Glutamatergic neuron (in vitro differentiated cells): ENCODE measurements around the gene LMBR1L. TPM values are rescaled to one million over a fixed set of nuclear protein-coding genes. Genes with fewer than 3 reads are reported as not detected.

Experiments used
- DNase-seq: peaks from one replicate; pipeline ENCODE4 v3.0.0; 2022
- H3K27ac Mint-ChIP-seq: one replicate; pipeline ENCODE4 v1.8.0; 2020; ENCODE audit warnings: mild to moderate bottlenecking, mixed read lengths, inconsistent platforms; ENCODE audit not compliant: unreplicated experiment
- H3K27me3 Mint-ChIP-seq: one replicate; pipeline ENCODE4 v1.8.0; 2020; ENCODE audit warnings: mild to moderate bottlenecking, moderate library complexity, mixed read lengths, inconsistent platforms; ENCODE audit not compliant: unreplicated experiment
- H3K36me3 Mint-ChIP-seq: one replicate; pipeline ENCODE4 v1.8.0; 2020; ENCODE audit warnings: mild to moderate bottlenecking, mixed read lengths, inconsistent platforms; ENCODE audit not compliant: unreplicated experiment
- H3K4me1 Mint-ChIP-seq: one replicate; pipeline ENCODE4 v1.8.0; 2020; ENCODE audit warnings: mild to moderate bottlenecking, low read depth, mixed read lengths, inconsistent platforms; ENCODE audit not compliant: unreplicated experiment
- H3K4me3 Mint-ChIP-seq: one replicate; pipeline ENCODE4 v1.8.0; 2020; ENCODE audit warnings: mild to moderate bottlenecking, mixed read lengths, inconsistent platforms; ENCODE audit not compliant: unreplicated experiment
- H3K9me3 Mint-ChIP-seq: one replicate; pipeline ENCODE4 v1.8.0; 2020; ENCODE audit warnings: mild to moderate bottlenecking, moderate library complexity, mixed read lengths, inconsistent platforms; ENCODE audit not compliant: unreplicated experiment
- CTCF ChIP-seq: fragments of 200-600 bp; sonication (generic); IDR thresholded peaks from one replicate; pipeline ENCODE4 v1.5.0; 2021; ENCODE audit not compliant: partially characterized antibody, unreplicated experiment
- total RNA-seq: library from RNA; stranded (reverse); fragmentation: NEBNext Ultra II Directional; extraction: Animal tissue kit (Norgen Biotek cat#: 25700); gene quantifications from one replicate; pipeline ENCODE4 v1.2.1, GENCODE V29; 2021; ENCODE audit not compliant: unreplicated experiment

The LMBR1L gene
- total RNA-seq, 1 donor from 2014 or later = 371 TPM

- peak; percentile 70 for DNase-seq
- Mint-ChIP-seq H3K36me3 (no peaks in the 10 kb centered on the region), H3K4me1 (peaks cover 9% of the 10 kb centered on the region), H3K9me3 (peaks cover 12% of the 10 kb centered on the region), H3K4me3 (peak overlapping the region; percentile 98), H3K27me3 (peaks cover 7% of the 10 kb centered on the region), H3K27ac (peak overlapping the region; percentile 99)
- no peak for TF ChIP-seq CTCF
Observed at GRCh38 chr12:49109641-49110463, 795 bp downstream of the LMBR1L start.

DNA sequence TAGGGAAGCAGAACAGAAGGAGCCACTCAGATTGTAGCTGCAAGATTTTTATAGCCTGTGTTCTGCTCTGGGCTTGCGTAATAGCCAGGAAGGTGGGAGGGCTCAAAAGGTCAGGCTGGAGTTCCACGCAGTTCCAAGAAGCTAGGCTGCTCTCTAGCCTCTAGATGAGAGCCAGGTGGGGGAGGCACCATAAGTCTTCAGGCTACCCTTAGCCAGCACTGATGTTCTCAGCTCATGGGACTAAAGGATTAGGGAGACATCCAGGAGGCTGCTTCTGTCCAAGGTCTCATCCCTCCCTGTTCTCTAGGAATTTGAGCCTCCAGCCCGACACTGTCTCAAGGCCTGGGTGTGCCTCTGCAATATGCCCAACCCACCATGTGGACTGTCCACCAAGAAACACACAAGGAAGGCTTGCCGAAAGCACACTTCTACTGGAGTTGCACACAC, 1.7 kb downstream of the LMBR1L start:
- Mint-ChIP-seq H3K27ac (peak overlapping the region; percentile 98), H3K9me3 (peaks cover 15% of the 10 kb centered on the region), H3K36me3 (peaks cover 4% of the 10 kb centered on the region), H3K4me1 (peaks cover 9% of the 10 kb centered on the region), H3K27me3 (peaks cover 7% of the 10 kb centered on the region), H3K4me3 (peak overlapping the region; percentile 98)
- no peak for TF ChIP-seq CTCF
- DNase-seq = no peak

GRCh38 chr12:49105504-49106084, 5.1 kb downstream of the LMBR1L start:
- no peak for TF ChIP-seq CTCF
- Mint-ChIP-seq H3K4me1 (peaks cover 8% of the 10 kb centered on the region), H3K27ac (no peak overlapping the region), H3K9me3 (peaks cover 12% of the 10 kb centered on the region), H3K27me3 (peaks cover 3% of the 10 kb centered on the region), H3K4me3 (no peak overlapping the region), H3K36me3 (peaks cover 6% of the 10 kb centered on the region)
- DNase-seq = no peak

DNA sequence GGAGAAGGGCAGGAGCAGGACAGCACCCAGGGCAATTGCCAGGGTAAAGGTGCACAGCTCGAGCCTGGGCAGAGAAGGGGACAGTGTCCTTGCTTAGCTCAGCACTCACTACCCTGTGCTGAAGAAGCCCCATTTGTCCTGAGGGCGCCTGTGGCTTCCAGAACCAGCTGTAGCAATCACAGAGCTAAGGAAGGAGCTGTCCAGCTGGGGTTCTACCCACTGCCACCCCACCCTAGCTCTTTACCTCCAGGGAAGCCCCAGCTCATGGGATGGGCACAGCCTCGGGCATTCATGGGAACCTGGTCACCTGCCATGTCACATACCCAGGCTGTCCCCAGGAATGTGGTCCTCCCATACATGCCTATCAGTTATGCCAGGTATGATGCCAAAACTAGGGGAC, 5.8 kb downstream of the LMBR1L start:
- no peak overlapping the region for H3K27ac Mint-ChIP-seq

More for the DNA sequence above, 5.8 kb downstream of the LMBR1L start:
- Mint-ChIP-seq H3K4me1 (peaks cover 8% of the 10 kb centered on the region), H3K9me3 (peaks cover 9% of the 10 kb centered on the region), H3K36me3 (peaks cover 6% of the 10 kb centered on the region), H3K4me3 (no peak overlapping the region), H3K27me3 (peaks cover 3% of the 10 kb centered on the region)
- DNase-seq = no peak
- TF ChIP-seq CTCF = no peak
